Uterus (tissue), 2 donors: Measurements from ENCODE around the gene AHDC1.

Source experiments
- POLR2A ChIP-seq, 2 donors: fragments of 450-650 bp; IDR thresholded peaks; one replicate each; pipeline ENCODE4 v1.6.1; 2016; ENCODE audit warnings: antibody characterized with exemption in 2 of 2, mild to moderate bottlenecking in 1 of 2, moderate library complexity in 1 of 2
- TF ChIP-seq, protein P1 (sequence below), 4 experiments: fragments of 200-600 bp in 2 of 4; fragments of 450-650 bp in 2 of 4; sonication (generic) in 2 of 4; IDR thresholded peaks; one replicate each; pipeline ENCODE4 v1.5.1; 2016 to 2019; ENCODE audit warnings: antibody characterized with exemption in 4 of 4, mild to moderate bottlenecking in 2 of 4, moderate library complexity in 1 of 4

DNA sequence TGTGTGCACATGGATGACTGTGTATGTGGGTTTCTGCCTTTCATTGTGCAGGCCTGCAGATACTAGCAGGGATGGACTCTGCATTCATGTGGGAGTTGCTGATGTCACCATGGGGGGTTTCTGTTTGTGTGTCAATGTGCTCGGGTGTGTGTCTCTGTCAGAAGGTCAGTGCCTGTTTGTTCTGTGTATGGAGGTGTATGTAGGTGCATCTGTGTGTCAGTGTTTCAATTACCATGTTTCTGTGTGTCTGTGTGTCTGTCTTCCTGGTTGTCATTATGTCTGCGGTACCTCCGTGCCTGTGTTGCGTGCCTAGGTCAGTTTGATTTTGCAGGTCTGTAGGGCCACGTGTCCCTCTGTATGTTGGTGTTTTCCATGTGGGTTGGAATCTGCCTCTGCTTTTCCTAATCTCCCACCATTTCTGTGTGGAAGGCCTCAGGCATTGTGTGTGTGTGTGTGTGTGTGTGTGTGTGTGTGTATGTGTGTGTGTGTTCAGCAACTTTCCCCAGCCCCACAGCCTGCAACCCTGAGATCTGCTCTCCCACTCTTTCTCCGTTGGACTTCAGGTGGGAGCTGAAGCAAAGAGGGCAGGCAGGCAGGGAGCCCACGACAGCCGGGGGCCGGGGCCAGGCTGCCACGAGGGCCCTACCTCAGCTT is 77.2 kb downstream of the AHDC1 start:
- TF ChIP-seq, protein P1, sequence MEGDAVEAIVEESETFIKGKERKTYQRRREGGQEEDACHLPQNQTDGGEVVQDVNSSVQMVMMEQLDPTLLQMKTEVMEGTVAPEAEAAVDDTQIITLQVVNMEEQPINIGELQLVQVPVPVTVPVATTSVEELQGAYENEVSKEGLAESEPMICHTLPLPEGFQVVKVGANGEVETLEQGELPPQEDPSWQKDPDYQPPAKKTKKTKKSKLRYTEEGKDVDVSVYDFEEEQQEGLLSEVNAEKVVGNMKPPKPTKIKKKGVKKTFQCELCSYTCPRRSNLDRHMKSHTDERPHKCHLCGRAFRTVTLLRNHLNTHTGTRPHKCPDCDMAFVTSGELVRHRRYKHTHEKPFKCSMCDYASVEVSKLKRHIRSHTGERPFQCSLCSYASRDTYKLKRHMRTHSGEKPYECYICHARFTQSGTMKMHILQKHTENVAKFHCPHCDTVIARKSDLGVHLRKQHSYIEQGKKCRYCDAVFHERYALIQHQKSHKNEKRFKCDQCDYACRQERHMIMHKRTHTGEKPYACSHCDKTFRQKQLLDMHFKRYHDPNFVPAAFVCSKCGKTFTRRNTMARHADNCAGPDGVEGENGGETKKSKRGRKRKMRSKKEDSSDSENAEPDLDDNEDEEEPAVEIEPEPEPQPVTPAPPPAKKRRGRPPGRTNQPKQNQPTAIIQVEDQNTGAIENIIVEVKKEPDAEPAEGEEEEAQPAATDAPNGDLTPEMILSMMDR (IDR thresholded peaks at IDR 0.05): no peak
- TF ChIP-seq POLR2A (IDR thresholded peaks at IDR 0.05): no peak
